GM12878 (cell line): Measurements from ENCODE around the gene ULK4. TPM values are rescaled to one million over a fixed set of nuclear protein-coding genes. Genes with fewer than 3 reads are reported as not detected.

Experiments used
- ATAC-seq: fragments of 200-7000 bp; cut with Tn5 transposase; 3 replicates; pipeline ENCODE4 v1.9.1; 2020; ENCODE audit warnings: mild to moderate bottlenecking, moderate library complexity
- BruUV-seq: library from RNA; stranded (reverse); fragments of 400-500 nt; replicated peaks from 2 replicates; lab custom pipeline; 2021; lab: Mats Ljungman, UMichigan
- CTCF ChIA-PET: fragments of 300-600 bp; sonication (Branson Sonifier 250); formaldehyde crosslinking; extraction: SDS; loops from one replicate; lab custom pipeline; 2021; ENCODE audit warnings: inconsistent platforms; lab: Yijun Ruan, JAX
- POLR2A ChIA-PET: fragments of 350-600 bp; formaldehyde crosslinking; extraction: SDS; loops from one replicate; lab custom pipeline; 2021; ENCODE audit warnings: inconsistent platforms; lab: Charles Lee
- RAD21 ChIA-PET: fragments of 300-600 bp; sonication (Branson Sonifier 250); formaldehyde crosslinking; loops from one replicate; lab custom pipeline; 2023; ENCODE audit warnings: antibody characterized with exemption; ENCODE audit not compliant: unreplicated experiment; lab: Charles Lee
- SMC1A ChIA-PET: fragments of 300-600 bp; sonication (Branson Sonifier 250); formaldehyde crosslinking; loops from one replicate; lab custom pipeline; 2023; ENCODE audit not compliant: unreplicated experiment, uncharacterized antibody; lab: Charles Lee
- DNase-seq: peaks from one replicate; pipeline ENCODE4 v3.0.0-alpha.2; 2011; ENCODE audit warnings: low read depth, low spot score
- FAIRE-seq: peaks from 3 replicates; lab custom pipeline; 2011; peaks lifted over from hg19 to GRCh38; lab: Jason Lieb, UNC
- H2AFZ ChIP-seq: 2 replicates; pipeline ENCODE4 v1.6.0; 2011; ENCODE audit warnings: low read depth, low read length, control low read depth; ENCODE audit not compliant: control insufficient read depth
- H3K27ac ChIP-seq: 2 replicates; pipeline ENCODE4 v1.5.1; 2011; ENCODE audit warnings: control low read depth; ENCODE audit not compliant: control insufficient read depth, insufficient read depth
- H3K27me3 ChIP-seq, 2 experiments: replicated peaks in 1 of 2; 2 replicates each; pipeline versions ENCODE4 v1.6.0 to v1.6.1; 2011; ENCODE audit warnings: low read length in 1 of 2; ENCODE audit not compliant: control insufficient read depth in 2 of 2, insufficient read depth in 2 of 2
- H3K36me3 ChIP-seq, 2 experiments: 2 replicates each; pipeline ENCODE4 v1.5.1; 2011; ENCODE audit warnings: low read length in 1 of 2; ENCODE audit not compliant: control insufficient read depth in 2 of 2, insufficient read depth in 2 of 2
- H3K4me1 ChIP-seq: 2 replicates; pipeline ENCODE4 v1.6.1; 2011; ENCODE audit warnings: mild to moderate bottlenecking, low read length, moderate library complexity, mixed read lengths; ENCODE audit not compliant: control insufficient read depth, insufficient read depth
- H3K4me2 ChIP-seq: 2 replicates; pipeline ENCODE4 v1.6.0; 2011; ENCODE audit warnings: control low read depth; ENCODE audit not compliant: control insufficient read depth, insufficient read depth
- H3K4me3 ChIP-seq: fragments of 200-600 bp; sonication (generic); 2 replicates; pipeline ENCODE4 v1.5.1; 2016
- H3K79me2 ChIP-seq: 2 replicates; pipeline ENCODE4 v1.6.0; 2011; ENCODE audit warnings: low read length; ENCODE audit not compliant: control insufficient read depth, insufficient read depth
- H3K9ac ChIP-seq: 2 replicates; pipeline ENCODE4 v1.8.0; 2011; ENCODE audit warnings: low read length, control low read depth, mixed read lengths; ENCODE audit not compliant: control insufficient read depth, insufficient read depth
- H3K9me3 ChIP-seq: replicated peaks from 3 replicates; pipeline ENCODE4 v1.5.1; 2011; ENCODE audit warnings: mild to moderate bottlenecking, low read length; ENCODE audit not compliant: control insufficient read depth, insufficient read depth
- H4K20me1 ChIP-seq: 2 replicates; pipeline ENCODE4 v1.6.0; 2011; ENCODE audit not compliant: control insufficient read depth, insufficient read depth
- CHD1 ChIP-seq: IDR thresholded peaks from 2 replicates; pipeline ENCODE4 v1.6.1; 2012; ENCODE audit warnings: low read depth, low read length, improper control_type of control experiment
- FOS ChIP-seq: IDR thresholded peaks from 3 replicates; pipeline ENCODE4 v1.6.1; 2011; ENCODE audit warnings: borderline replicate concordance; ENCODE audit not compliant: insufficient read length; ENCODE audit errors: extremely low read depth
- HDAC6 ChIP-seq: fragments of 200-600 bp; sonication (generic); IDR thresholded peaks from one replicate; pipeline ENCODE4 v1.8.0; 2017; ENCODE audit warnings: antibody characterized with exemption; ENCODE audit not compliant: unreplicated experiment
- IRF4 ChIP-seq: IDR thresholded peaks from 2 replicates; pipeline ENCODE4 v1.6.1; 2011; ENCODE audit warnings: low read depth, low read length
- KAT2A ChIP-seq: conservative IDR thresholded peaks from 2 replicates; pipeline ENCODE4 v1.6.1; 2011; ENCODE audit warnings: low read depth, low read length; ENCODE audit not compliant: control insufficient read depth
- PAX8 ChIP-seq: fragments of 450-650 bp; IDR thresholded peaks from 2 replicates; pipeline ENCODE4 v1.6.1; 2017; ENCODE audit warnings: mild to moderate bottlenecking, moderate library complexity
- SIN3A ChIP-seq: IDR thresholded peaks from 2 replicates; pipeline ENCODE4 v1.6.1; 2012; ENCODE audit warnings: low read depth, low read length, improper control_type of control experiment
- ZSCAN29 ChIP-seq: fragments of 450-650 bp; IDR thresholded peaks from 2 replicates; pipeline ENCODE4 v1.6.1; 2017; ENCODE audit warnings: mild to moderate bottlenecking, moderate library complexity
- WGBS: methylation state at CpG from one replicate; pipeline ENCODE4 v1.1.6; 2016; ENCODE audit warnings: low lambda C conversion rate; ENCODE audit not compliant: insufficient replicate concordance, insufficient coverage; ENCODE audit errors: missing lambda C conversion rate; 5-methylcytosine and 5-hydroxymethylcytosine counted together
- in situ Hi-C: fragments of 300-500 bp; cut with MboI; formaldehyde crosslinking; loops from 9 replicates; pipeline ENCODE4 v1.14.3; 2018; ENCODE audit warnings: mixed read lengths
- intact Hi-C: fragments of 100-400 bp; cut with micrococcal nuclease; formaldehyde crosslinking; loops from one replicate; pipeline ENCODE4 v1.14.2; 2022; ENCODE audit not compliant: unreplicated experiment
- polyA plus RNA-seq, 11 experiments: library from polyadenylated mRNA; depleted of rRNA in 4 of 11; unstranded in 6 of 11; stranded (reverse) in 5 of 11; fragments of >200 nt; fragmentation: Nextera tagmentation in 4 of 11; fragmentation: Illumina TruSeq in 1 of 11; extraction: Ambion mirVana in 4 of 11; extraction: Trizol in 1 of 11; gene quantifications; 1 replicate in 1 of 11; 2 replicates in 10 of 11; pipeline versions ENCODE4 v1.2.1 to v1.2.3, GENCODE V29; 2011 to 2016; ENCODE audit warnings: inconsistent platforms in 2 of 11, missing spikeins in 2 of 11, low read depth in 1 of 11
- total RNA-seq, 4 experiments: library from RNA; depleted of rRNA in 3 of 4; stranded (reverse); fragments of >200 nt in 3 of 4; fragmentation: Illumina TruSeq in 1 of 4; extraction: Trizol in 1 of 4; gene quantifications; 2 replicates each; pipeline versions ENCODE4 v1.2.1 to v1.2.3, GENCODE V29; 2013 to 2021
- TF ChIP-seq, protein P1 (sequence below): IDR thresholded peaks from 2 replicates; pipeline ENCODE4 v1.6.1; 2012; ENCODE audit warnings: improper control_type of control experiment, low read depth, low read length; ENCODE audit not compliant: insufficient replicate concordance
- TF ChIP-seq, protein P2 (sequence below): IDR thresholded peaks from 2 replicates; pipeline ENCODE4 v1.6.1; 2012; ENCODE audit warnings: low read length, inconsistent platforms
- TF ChIP-seq, protein P3 (sequence below): IDR thresholded peaks from 2 replicates; pipeline ENCODE4 v1.6.1; 2012; ENCODE audit warnings: low read depth, low read length, improper control_type of control experiment
- TF ChIP-seq, protein P4 (sequence below): fragments of 450-650 bp; IDR thresholded peaks from 2 replicates; pipeline ENCODE4 v1.6.1; 2014; ENCODE audit warnings: mild to moderate bottlenecking
- TF ChIP-seq, protein P5 (sequence below): IDR thresholded peaks from 2 replicates; pipeline ENCODE4 v1.6.1; 2012; ENCODE audit warnings: low read depth, low read length, improper control_type of control experiment

ULK4 gene
- total and polyA plus RNA-seq, 10 of the 15 experiments (the other 5 are each of a cell fraction or from before 2014, with no cell fraction given), result 3.5 to 7.6 (median 6.3) TPM

DNA sequence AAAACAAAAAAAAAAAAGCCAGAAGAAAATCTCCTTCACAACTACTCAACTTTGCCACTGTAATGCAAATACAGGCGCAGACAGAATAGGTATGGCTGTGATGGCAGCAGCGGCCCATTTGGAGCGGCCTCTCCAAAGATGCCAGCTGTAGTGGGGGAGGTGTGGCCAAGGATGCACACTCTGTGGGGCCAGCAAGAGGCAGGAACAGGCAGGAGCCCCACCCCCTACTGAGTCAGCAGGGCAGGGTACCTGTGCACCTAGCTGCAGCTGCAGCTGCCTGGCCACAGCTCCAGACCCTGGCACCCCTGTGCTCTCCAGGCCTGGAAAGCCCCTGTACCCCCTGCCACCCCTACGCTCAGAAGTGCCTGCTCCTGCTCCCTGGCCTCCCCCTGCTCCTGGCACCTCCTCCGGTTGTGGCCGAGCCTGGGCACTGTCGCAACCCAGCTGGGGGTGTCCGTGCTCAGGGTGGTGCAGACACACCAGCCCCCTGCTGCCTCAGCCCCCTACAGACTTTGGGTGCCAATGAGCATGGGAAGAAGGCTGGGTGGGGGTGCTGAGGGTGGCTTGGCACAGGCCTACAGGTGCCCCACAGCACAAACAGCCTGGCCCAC is 312.7 kb downstream of the ULK4 start:
- ChIA-PET POLR2A (no interaction called here), SMC1A (interaction anchor here (0.9 kb wide), 1 partner anchor 20 kb away, joined by 3 read pairs; no protein-coding TSS in a partner anchor)
- Histone ChIP-seq H3K4me3 (no peak overlapping the region), H3K36me3 (no peaks in the 10 kb centered on the region), H3K4me1 (no peaks in the 10 kb centered on the region), H3K9me3 (no peaks in the 10 kb centered on the region; the same call in 2 of the 3 replicates)
- no peak for ATAC-seq
- no TSS peak for BruUV-seq
- FAIRE-seq, result no peak
- intact Hi-C loops, result no loop called here
- TF ChIP-seq, protein P1, sequence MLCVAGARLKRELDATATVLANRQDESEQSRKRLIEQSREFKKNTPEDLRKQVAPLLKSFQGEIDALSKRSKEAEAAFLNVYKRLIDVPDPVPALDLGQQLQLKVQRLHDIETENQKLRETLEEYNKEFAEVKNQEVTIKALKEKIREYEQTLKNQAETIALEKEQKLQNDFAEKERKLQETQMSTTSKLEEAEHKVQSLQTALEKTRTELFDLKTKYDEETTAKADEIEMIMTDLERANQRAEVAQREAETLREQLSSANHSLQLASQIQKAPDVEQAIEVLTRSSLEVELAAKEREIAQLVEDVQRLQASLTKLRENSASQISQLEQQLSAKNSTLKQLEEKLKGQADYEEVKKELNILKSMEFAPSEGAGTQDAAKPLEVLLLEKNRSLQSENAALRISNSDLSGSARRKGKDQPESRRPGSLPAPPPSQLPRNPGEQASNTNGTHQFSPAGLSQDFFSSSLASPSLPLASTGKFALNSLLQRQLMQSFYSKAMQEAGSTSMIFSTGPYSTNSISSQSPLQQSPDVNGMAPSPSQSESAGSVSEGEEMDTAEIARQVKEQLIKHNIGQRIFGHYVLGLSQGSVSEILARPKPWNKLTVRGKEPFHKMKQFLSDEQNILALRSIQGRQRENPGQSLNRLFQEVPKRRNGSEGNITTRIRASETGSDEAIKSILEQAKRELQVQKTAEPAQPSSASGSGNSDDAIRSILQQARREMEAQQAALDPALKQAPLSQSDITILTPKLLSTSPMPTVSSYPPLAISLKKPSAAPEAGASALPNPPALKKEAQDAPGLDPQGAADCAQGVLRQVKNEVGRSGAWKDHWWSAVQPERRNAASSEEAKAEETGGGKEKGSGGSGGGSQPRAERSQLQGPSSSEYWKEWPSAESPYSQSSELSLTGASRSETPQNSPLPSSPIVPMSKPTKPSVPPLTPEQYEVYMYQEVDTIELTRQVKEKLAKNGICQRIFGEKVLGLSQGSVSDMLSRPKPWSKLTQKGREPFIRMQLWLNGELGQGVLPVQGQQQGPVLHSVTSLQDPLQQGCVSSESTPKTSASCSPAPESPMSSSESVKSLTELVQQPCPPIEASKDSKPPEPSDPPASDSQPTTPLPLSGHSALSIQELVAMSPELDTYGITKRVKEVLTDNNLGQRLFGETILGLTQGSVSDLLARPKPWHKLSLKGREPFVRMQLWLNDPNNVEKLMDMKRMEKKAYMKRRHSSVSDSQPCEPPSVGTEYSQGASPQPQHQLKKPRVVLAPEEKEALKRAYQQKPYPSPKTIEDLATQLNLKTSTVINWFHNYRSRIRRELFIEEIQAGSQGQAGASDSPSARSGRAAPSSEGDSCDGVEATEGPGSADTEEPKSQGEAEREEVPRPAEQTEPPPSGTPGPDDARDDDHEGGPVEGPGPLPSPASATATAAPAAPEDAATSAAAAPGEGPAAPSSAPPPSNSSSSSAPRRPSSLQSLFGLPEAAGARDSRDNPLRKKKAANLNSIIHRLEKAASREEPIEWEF, result no peak
- no peak for TF ChIP-seq KAT2A
- no peak for TF ChIP-seq SIN3A
- no peak for TF ChIP-seq IRF4
- TF ChIP-seq, protein P2, sequence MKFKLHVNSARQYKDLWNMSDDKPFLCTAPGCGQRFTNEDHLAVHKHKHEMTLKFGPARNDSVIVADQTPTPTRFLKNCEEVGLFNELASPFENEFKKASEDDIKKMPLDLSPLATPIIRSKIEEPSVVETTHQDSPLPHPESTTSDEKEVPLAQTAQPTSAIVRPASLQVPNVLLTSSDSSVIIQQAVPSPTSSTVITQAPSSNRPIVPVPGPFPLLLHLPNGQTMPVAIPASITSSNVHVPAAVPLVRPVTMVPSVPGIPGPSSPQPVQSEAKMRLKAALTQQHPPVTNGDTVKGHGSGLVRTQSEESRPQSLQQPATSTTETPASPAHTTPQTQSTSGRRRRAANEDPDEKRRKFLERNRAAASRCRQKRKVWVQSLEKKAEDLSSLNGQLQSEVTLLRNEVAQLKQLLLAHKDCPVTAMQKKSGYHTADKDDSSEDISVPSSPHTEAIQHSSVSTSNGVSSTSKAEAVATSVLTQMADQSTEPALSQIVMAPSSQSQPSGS, result no peak
- TF ChIP-seq, protein P3, sequence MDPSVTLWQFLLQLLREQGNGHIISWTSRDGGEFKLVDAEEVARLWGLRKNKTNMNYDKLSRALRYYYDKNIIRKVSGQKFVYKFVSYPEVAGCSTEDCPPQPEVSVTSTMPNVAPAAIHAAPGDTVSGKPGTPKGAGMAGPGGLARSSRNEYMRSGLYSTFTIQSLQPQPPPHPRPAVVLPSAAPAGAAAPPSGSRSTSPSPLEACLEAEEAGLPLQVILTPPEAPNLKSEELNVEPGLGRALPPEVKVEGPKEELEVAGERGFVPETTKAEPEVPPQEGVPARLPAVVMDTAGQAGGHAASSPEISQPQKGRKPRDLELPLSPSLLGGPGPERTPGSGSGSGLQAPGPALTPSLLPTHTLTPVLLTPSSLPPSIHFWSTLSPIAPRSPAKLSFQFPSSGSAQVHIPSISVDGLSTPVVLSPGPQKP, result no peak
- no peak for TF ChIP-seq PAX8
- TF ChIP-seq, protein P4, sequence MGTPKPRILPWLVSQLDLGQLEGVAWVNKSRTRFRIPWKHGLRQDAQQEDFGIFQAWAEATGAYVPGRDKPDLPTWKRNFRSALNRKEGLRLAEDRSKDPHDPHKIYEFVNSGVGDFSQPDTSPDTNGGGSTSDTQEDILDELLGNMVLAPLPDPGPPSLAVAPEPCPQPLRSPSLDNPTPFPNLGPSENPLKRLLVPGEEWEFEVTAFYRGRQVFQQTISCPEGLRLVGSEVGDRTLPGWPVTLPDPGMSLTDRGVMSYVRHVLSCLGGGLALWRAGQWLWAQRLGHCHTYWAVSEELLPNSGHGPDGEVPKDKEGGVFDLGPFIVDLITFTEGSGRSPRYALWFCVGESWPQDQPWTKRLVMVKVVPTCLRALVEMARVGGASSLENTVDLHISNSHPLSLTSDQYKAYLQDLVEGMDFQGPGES, result no peak
- TF ChIP-seq ZSCAN29, result no peak
- TF ChIP-seq, protein P5, sequence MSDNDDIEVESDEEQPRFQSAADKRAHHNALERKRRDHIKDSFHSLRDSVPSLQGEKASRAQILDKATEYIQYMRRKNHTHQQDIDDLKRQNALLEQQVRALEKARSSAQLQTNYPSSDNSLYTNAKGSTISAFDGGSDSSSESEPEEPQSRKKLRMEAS, result no peak
- TF ChIP-seq HDAC6, result no peak
- TF ChIP-seq FOS, result no peak
- TF ChIP-seq CHD1, result no peak
- TF ChIP-seq, all 136 proteins: peak for 0
- ChIA-PET CTCF (no interaction called here), RAD21 (no interaction called here)
- Histone ChIP-seq H3K4me2 (no peak overlapping the region), H3K9ac (no peak overlapping the region), H3K27me3 (no peaks in the 10 kb centered on the region), H3K79me2 (no peaks in the 10 kb centered on the region), H2AFZ (no peak overlapping the region), H3K27ac (no peak overlapping the region), H4K20me1 (no peaks in the 10 kb centered on the region)
- 65% methylated on average over 8 of the region's 8 CpGs for WGBS
- in situ Hi-C loops, result no loop called here
- DNase-seq, result no peak
